ENCODE measurements around the gene CHDH.

CHDH gene

DNA sequence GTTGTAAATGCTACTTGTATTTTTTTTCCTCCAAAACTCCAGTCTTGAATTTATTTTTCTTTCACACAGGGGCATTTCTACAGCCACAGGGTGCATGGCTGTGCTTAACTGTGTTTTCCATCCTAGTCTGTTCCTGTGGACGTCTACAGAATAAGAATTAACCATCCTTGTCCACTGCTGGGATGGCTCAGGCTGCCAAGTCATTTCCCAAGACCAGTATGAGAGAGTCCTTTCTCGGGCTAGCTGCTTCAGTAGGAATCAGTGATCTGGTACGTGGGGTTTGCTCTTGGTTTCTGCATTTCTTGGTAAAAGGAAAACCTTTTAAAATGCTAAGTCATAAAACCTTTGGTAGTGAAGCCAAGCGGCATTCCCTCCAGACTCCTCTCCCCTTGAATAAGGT, 29.8 kb downstream of the CHDH start:
- peak; percentile 18 for DNase-seq (ENCODE audit: low read depth)
- TF ChIP-seq CTCF (IDR thresholded peaks at IDR 0.05; ENCODE audit: insufficient read depth, low read depth, low read length, missing control alignments), result no peak
- no peak overlapping the region for H3K4me3 ChIP-seq (ENCODE audit: low read depth, low read length)

DNA sequence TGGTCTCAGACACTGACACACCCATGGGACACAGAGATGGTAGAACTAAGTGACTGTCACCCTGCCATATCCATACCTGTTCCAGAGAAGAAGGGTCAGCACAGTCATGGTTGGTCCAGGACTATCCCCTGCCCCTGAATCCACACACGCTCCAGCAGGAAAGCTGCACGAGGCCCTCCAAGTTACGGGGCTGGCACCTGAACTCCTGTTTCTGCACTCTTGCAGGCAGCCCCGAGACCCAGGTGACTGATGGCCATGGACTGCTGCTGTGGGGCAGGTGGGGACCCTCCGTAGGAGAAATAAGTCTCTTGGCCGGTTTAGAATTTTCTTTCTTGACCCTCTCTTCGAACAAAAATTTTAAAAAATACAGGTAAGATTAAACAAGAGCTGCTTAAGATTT, 30.6 kb downstream of the CHDH start:
- no peak for DNase-seq (ENCODE audit: low read depth)
- H3K4me3 ChIP-seq (ENCODE audit: low read depth, low read length), result no peak overlapping the region
- TF ChIP-seq CTCF (IDR thresholded peaks at IDR 0.05; ENCODE audit: insufficient read depth, low read depth, low read length, missing control alignments), result no peak

DNA sequence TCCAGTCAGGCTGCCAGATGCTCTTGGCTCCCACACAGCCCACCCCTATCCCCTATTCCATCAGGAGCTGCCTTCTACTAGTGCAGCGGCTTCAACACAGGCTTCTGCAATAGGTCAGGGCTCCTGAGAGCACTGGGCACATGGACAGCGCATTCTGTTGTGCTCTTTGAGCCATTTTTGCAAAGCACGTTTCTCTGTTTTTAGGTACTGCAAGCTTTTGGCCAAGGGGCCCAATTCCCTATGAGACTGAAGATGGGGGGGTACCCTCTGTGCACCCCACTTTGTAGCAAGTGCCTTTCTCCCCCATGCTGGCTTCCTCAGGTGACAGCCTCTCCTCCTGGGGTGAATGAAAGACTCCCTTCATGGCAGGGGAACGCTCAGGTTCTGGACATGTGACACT, 31.2 kb downstream of the CHDH start:
- DNase-seq (ENCODE audit: low read depth), result no peak
- TF ChIP-seq CTCF (IDR thresholded peaks at IDR 0.05; ENCODE audit: insufficient read depth, low read depth, low read length, missing control alignments), result no peak

DNA sequence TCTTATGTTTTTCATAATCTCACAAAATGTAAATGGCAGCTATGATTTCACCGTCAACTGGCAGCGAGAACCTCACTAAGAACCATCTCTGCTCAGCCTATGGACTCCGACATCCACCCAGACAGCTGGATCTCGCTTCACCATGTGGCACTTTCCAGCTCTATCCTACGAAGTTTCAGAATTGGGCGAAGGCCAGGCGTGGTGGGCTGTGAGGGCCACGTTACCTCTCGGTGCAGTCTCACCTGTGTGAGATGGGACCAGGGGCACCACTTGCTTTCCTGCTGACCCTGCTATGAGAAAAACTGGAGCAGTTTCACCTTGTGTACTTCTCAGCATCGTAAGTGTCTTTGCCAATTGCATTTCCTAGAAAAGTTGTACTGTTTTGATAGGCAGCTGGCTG, 32.3 kb downstream of the CHDH start:
- TF ChIP-seq CTCF (IDR thresholded peaks at IDR 0.05; ENCODE audit: insufficient read depth, low read depth, low read length, missing control alignments), result no peak
- no peak for DNase-seq (ENCODE audit: low read depth)
- no peak overlapping the region for H3K4me3 ChIP-seq (ENCODE audit: low read depth, low read length)

More for the DNA sequence above, 31.2 kb downstream of the CHDH start:
- H3K4me3 ChIP-seq (ENCODE audit: low read depth, low read length), result no peak overlapping the region

DNA sequence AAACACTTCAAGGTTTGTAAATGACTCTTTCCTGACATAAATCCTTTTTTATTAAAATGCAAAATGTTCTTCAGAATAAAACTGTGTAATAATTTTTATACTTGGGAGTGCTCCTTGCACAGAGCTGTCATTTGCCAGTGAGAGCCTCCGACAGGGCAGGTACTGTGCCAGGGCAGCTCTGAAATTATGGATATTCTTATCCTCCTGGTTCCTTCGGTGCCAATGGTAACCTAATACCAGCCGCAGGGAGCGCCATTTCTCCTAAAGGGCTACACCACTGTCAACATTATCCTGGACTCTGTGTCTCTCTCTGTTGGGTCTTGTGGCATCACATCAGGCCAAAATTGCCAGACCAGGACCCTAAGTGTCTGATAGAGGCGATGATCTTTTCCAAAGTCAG, 33.0 kb downstream of the CHDH start:
- no peak overlapping the region for H3K4me3 ChIP-seq (ENCODE audit: low read depth, low read length)
- DNase-seq (ENCODE audit: low read depth), result no peak
- no peak for TF ChIP-seq CTCF (IDR thresholded peaks at IDR 0.05; ENCODE audit: insufficient read depth, low read depth, low read length, missing control alignments)

DNA sequence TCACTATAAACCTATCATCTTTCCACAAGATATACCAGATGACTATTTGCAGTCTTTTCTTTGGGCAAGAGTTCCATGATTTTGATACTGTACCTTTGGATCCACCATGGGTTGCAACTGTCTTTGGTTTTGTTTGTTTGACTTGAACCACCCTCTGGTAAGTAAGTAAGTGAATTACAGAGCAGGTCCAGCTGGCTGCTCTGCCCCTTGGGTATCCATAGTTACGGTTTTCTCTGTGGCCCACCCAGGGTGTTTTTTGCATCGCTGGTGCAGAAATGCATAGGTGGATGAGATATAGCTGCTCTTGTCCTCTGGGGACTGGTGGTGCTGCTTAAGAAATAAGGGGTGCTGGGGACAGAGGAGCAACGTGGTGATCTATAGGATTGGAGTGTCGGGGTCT, 33.8 kb downstream of the CHDH start:
- peak; percentile 10 for DNase-seq (ENCODE audit: low read depth)
- no peak overlapping the region for H3K4me3 ChIP-seq (ENCODE audit: low read depth, low read length)
- TF ChIP-seq CTCF (IDR thresholded peaks at IDR 0.05; ENCODE audit: insufficient read depth, low read depth, low read length, missing control alignments), result peak; percentile 18

DNA sequence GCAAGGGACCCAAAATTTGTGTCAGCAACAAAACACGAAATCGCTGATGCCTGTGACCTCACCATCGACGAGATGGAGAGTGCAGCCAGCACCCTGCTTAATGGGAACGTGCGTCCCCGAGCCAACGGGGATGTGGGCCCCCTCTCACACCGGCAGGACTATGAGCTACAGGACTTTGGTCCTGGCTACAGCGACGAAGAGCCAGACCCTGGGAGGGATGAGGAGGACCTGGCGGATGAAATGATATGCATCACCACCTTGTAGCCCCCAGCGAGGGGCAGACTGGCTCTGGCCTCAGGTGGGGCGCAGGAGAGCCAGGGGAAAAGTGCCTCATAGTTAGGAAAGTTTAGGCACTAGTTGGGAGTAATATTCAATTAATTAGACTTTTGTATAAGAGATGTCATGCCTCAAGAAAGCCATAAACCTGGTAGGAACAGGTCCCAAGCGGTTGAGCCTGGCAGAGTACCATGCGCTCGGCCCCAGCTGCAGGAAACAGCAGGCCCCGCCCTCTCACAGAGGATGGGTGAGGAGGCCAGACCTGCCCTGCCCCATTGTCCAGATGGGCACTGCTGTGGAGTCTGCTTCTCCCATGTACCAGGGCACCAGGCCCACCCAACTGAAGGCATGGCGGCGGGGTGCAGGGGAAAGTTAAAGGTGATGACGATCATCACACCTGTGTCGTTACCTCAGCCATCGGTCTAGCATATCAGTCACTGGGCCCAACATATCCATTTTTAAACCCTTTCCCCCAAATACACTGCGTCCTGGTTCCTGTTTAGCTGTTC, 34.9 kb downstream of the CHDH start:
- TF ChIP-seq CTCF (IDR thresholded peaks at IDR 0.05; ENCODE audit: insufficient read depth, low read depth, low read length, missing control alignments), result no peak
- DNase-seq (ENCODE audit: low read depth), result no peak
- no peak overlapping the region for H3K4me3 ChIP-seq (ENCODE audit: low read depth, low read length)

All from GM12865 (cell line).